SU-DHL-6 (cell line): ENCODE measurements around the gene SLC2A2.

Experiments
- H2AFZ ChIP-seq: fragments of 200-600 bp; sonication (generic); 2 replicates; pipeline ENCODE4 v1.6.1; 2014; ENCODE audit warnings: low read depth, mild to moderate bottlenecking, moderate library complexity, mixed read lengths, antibody characterized with exemption, low read length; ENCODE audit not compliant: severe bottlenecking
- H3F3A ChIP-seq: fragments of 200-600 bp; shearing (Covaris generic); 2 replicates; pipeline ENCODE4 v1.6.0; 2016; ENCODE audit warnings: antibody characterized with exemption, mild to moderate bottlenecking; ENCODE audit not compliant: insufficient read depth
- H3K27ac ChIP-seq: fragments of 200-600 bp; sonication (generic); 2 replicates; pipeline ENCODE4 v1.5.1; 2016; ENCODE audit warnings: low read depth, mild to moderate bottlenecking, low read length, moderate library complexity, mixed read lengths
- H3K27me3 ChIP-seq: fragments of 200-600 bp; sonication (generic), shearing (Covaris generic); 2 replicates; pipeline ENCODE4 v1.6.0; 2014; ENCODE audit warnings: mild to moderate bottlenecking, low read length
- H3K36me3 ChIP-seq: fragments of 200-600 bp; sonication (generic); 2 replicates; pipeline ENCODE4 v1.6.1; 2014; ENCODE audit warnings: mild to moderate bottlenecking, low read length, mixed read lengths
- H3K4me2 ChIP-seq: fragments of 300-600, 200-600 bp; shearing (Covaris generic), sonication (generic); 2 replicates; pipeline ENCODE4 v1.6.0; 2014; ENCODE audit warnings: low read length, low read depth, mild to moderate bottlenecking; ENCODE audit not compliant: poor library complexity, severe bottlenecking
- H3K4me3 ChIP-seq: fragments of 200-600 bp; sonication (generic); 2 replicates; pipeline ENCODE4 v1.5.1; 2014; ENCODE audit warnings: antibody characterized with exemption, low read length, mild to moderate bottlenecking, mixed read lengths; ENCODE audit not compliant: insufficient read depth, poor library complexity, severe bottlenecking
- H3K79me2 ChIP-seq: fragments of 200-600 bp; sonication (generic); 2 replicates; pipeline ENCODE4 v1.6.1; 2014; ENCODE audit warnings: mild to moderate bottlenecking, low read length, moderate library complexity; ENCODE audit not compliant: insufficient read depth
- H3K9ac ChIP-seq: fragments of 200-600 bp; sonication (generic); 2 replicates; pipeline ENCODE4 v1.7.0; 2014; ENCODE audit warnings: mild to moderate bottlenecking, low read length
- H3K9me2 ChIP-seq: fragments of 200-600 bp; sonication (generic); replicated peaks from 2 replicates; pipeline ENCODE4 v1.6.1; 2014; ENCODE audit warnings: low read length; ENCODE audit not compliant: insufficient read depth
- H3K9me3 ChIP-seq: fragments of 200-600 bp; sonication (generic); 2 replicates; pipeline ENCODE4 v1.6.1; 2014; ENCODE audit warnings: low read length, mixed read lengths; ENCODE audit not compliant: insufficient read depth
- H4K20me1 ChIP-seq: fragments of 200-600 bp; sonication (generic); 2 replicates; pipeline ENCODE4 v1.6.1; 2014; ENCODE audit warnings: low read depth, mild to moderate bottlenecking, antibody characterized with exemption, low read length, moderate library complexity, mixed read lengths
- EZH2phosphoT487 ChIP-seq: fragments of 200-600 bp; sonication (generic), shearing (Covaris generic); conservative IDR thresholded peaks from 2 replicates; pipeline ENCODE4 v1.6.1; 2018; ENCODE audit warnings: mild to moderate bottlenecking, antibody characterized with exemption, low read length, moderate library complexity, mixed read lengths
- TF ChIP-seq, protein P1 (sequence below): fragments of 200-600 bp; sonication (generic); IDR thresholded peaks from one replicate; pipeline ENCODE4 v1.5.1; 2017; ENCODE audit warnings: antibody characterized with exemption, mild to moderate bottlenecking, low read length, moderate library complexity; ENCODE audit not compliant: insufficient read depth, poor library complexity, severe bottlenecking

The SLC2A2 gene

DNA sequence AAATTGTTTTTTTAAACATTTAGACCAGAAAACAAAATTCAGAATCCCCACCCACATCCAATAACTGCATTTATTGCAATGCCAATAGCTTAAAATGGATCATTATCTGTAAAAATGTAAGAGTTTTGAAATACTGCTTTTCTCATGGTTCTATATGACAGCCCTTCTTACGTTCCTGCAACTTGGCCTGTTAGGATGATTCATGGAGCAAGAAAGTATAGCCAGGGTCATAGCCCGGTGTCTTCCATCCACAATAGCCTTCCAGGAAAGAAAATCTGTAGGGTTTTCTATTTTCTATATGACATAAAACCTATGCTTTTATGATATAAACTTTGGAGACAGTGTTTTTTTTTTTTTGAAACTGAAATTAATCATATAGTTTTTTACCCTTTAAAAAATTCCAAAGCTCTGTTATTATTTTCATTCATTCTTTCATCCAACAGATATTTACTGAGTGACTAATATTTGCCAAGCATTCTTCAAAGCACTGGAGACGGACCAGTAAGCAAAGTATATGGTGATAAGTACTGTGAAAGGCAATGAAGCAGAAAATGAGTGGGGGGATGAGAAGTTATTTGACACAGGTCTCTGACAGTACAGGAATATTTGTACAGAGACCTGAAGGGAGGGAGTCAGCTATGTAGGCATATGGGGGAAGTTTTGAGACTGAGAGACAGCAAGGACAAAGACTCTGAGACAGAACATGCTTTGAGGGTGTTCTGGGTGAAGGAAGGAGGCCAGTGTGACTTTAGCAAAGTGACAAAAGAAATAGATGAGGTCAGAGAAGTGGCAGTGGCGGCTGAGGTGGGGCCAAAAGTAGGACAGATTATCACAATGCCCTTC, 29.0 kb upstream of the SLC2A2 start:
- Histone ChIP-seq H2AFZ (no peak overlapping the region), H3K79me2 (no peaks in the 10 kb centered on the region), H3K9me2 (no peaks in the 10 kb centered on the region), H3K9ac (no peak overlapping the region), H3K4me2 (no peak overlapping the region), H4K20me1 (no peaks in the 10 kb centered on the region), H3K4me3 (no peak overlapping the region), H3K9me3 (no peaks in the 10 kb centered on the region), H3K36me3 (no peaks in the 10 kb centered on the region), H3F3A (no peaks in the 10 kb centered on the region), H3K27ac (no peak overlapping the region), H3K27me3 (no peaks in the 10 kb centered on the region)
- no peak for TF ChIP-seq EZH2phosphoT487
- TF ChIP-seq, protein P1, sequence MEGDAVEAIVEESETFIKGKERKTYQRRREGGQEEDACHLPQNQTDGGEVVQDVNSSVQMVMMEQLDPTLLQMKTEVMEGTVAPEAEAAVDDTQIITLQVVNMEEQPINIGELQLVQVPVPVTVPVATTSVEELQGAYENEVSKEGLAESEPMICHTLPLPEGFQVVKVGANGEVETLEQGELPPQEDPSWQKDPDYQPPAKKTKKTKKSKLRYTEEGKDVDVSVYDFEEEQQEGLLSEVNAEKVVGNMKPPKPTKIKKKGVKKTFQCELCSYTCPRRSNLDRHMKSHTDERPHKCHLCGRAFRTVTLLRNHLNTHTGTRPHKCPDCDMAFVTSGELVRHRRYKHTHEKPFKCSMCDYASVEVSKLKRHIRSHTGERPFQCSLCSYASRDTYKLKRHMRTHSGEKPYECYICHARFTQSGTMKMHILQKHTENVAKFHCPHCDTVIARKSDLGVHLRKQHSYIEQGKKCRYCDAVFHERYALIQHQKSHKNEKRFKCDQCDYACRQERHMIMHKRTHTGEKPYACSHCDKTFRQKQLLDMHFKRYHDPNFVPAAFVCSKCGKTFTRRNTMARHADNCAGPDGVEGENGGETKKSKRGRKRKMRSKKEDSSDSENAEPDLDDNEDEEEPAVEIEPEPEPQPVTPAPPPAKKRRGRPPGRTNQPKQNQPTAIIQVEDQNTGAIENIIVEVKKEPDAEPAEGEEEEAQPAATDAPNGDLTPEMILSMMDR, result no peak

DNA sequence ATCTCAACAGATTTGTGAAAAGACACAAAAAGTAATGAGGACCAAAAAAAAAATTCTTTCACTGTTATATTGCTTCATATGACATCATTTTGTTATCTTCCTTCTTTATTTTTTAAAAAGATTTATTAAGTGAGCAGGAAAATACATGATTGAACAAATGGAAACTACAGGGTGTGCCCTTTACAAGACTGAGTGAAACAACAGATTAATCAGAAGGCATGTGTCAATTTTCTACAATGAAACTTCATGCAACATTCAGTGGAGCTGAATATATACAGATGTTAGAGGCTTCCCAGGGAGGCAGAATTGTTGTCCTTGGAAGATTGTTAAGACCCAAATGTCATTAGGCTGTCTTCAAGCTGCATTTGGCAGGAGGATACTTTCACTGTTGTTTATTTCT, 28.4 kb upstream of the SLC2A2 start:
- Histone ChIP-seq H4K20me1 (no peaks in the 10 kb centered on the region), H3K4me3 (no peak overlapping the region), H3F3A (no peaks in the 10 kb centered on the region), H3K79me2 (no peaks in the 10 kb centered on the region), H2AFZ (no peak overlapping the region), H3K9me3 (no peaks in the 10 kb centered on the region), H3K27me3 (no peaks in the 10 kb centered on the region), H3K4me2 (no peak overlapping the region), H3K9ac (no peak overlapping the region), H3K27ac (no peak overlapping the region), H3K36me3 (no peaks in the 10 kb centered on the region), H3K9me2 (no peaks in the 10 kb centered on the region)
- TF ChIP-seq, protein P1, result no peak

DNA sequence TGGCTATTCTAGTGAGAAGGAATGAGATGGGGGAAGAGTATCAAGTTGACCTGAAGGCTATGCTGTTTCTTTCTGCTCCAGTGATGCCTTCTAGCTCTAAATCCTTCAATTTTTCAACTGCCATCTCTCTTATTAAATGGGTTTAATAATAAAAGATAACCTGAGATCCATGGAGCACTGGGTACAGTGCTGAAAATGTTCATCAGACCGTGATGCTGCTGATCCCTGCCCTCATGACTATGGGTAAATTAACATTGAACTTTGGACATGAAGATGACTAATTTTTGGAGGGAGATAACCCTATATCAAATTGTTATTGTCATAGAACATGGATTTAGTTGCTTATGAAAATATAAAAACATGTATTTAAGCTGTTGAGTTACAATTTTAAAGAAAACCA, 27.7 kb upstream of the SLC2A2 start:
- Histone ChIP-seq H3K27ac (no peak overlapping the region), H3K4me3 (no peak overlapping the region)

More for the DNA sequence above, 27.7 kb upstream of the SLC2A2 start:
- TF ChIP-seq, protein P1, result no peak
- TF ChIP-seq EZH2phosphoT487, result no peak
- Histone ChIP-seq H4K20me1 (no peaks in the 10 kb centered on the region), H3K27me3 (no peaks in the 10 kb centered on the region), H2AFZ (no peak overlapping the region), H3K9me3 (no peaks in the 10 kb centered on the region), H3K9ac (no peak overlapping the region), H3K9me2 (no peaks in the 10 kb centered on the region), H3K36me3 (no peaks in the 10 kb centered on the region), H3K4me2 (no peak overlapping the region), H3K79me2 (no peaks in the 10 kb centered on the region), H3F3A (no peaks in the 10 kb centered on the region)
